HEK293 (cell line): Measurements from ENCODE around the gene KRTAP2-3.

Experiments used
- BCL11A ChIP-seq: fragments of 450-650 bp; formaldehyde crosslinking; IDR thresholded peaks from 2 replicates; pipeline ENCODE4 v1.5.1; 2016; ENCODE audit warnings: low read depth, missing biosample characterization, missing genetic modification characterization
- CTCF ChIP-seq: fragments of 450-650 bp; formaldehyde crosslinking; IDR thresholded peaks from 2 replicates; pipeline ENCODE4 v1.5.1; 2016; ENCODE audit warnings: missing biosample characterization, missing genetic modification characterization
- GLIS2 ChIP-seq: fragments of 450-650 bp; formaldehyde crosslinking; IDR thresholded peaks from 2 replicates; pipeline ENCODE4 v1.5.1; 2016; ENCODE audit warnings: missing biosample characterization, missing genetic modification characterization
- REST ChIP-seq: fragments of 450-650 bp; formaldehyde crosslinking; IDR thresholded peaks from 2 replicates; pipeline ENCODE4 v1.5.1; 2016; ENCODE audit warnings: missing biosample characterization, missing genetic modification characterization
- TCF7L2 ChIP-seq: IDR thresholded peaks from 2 replicates; pipeline ENCODE4 v1.6.1; 2011; ENCODE audit warnings: low read depth, mild to moderate bottlenecking, inconsistent platforms, low read length, moderate library complexity, borderline replicate concordance
- ZNF223 ChIP-seq: fragments of 450-650 bp; formaldehyde crosslinking; IDR thresholded peaks from 2 replicates; pipeline ENCODE4 v1.5.1; 2016; ENCODE audit warnings: missing biosample characterization, missing genetic modification characterization
- ZNF302 ChIP-seq: fragments of 450-650 bp; formaldehyde crosslinking; IDR thresholded peaks from 2 replicates; pipeline ENCODE4 v1.5.1; 2016; ENCODE audit warnings: missing biosample characterization, missing genetic modification characterization, low read depth
- ZNF350 ChIP-seq: fragments of 450-650 bp; formaldehyde crosslinking; IDR thresholded peaks from 2 replicates; pipeline ENCODE4 v1.5.0; 2017; ENCODE audit warnings: missing biosample characterization, mild to moderate bottlenecking, missing genetic modification characterization
- ZNF362 ChIP-seq: fragments of 450-650 bp; formaldehyde crosslinking; IDR thresholded peaks from 2 replicates; pipeline ENCODE4 v1.5.1; 2016; ENCODE audit warnings: missing biosample characterization, missing genetic modification characterization
- ZNF585B ChIP-seq: fragments of 450-650 bp; formaldehyde crosslinking; IDR thresholded peaks from 2 replicates; pipeline ENCODE4 v1.5.1; 2016; ENCODE audit warnings: missing biosample characterization, missing genetic modification characterization
- ZNF704 ChIP-seq: fragments of 450-650 bp; formaldehyde crosslinking; IDR thresholded peaks from 2 replicates; pipeline ENCODE4 v1.5.1; 2016; ENCODE audit warnings: missing biosample characterization, missing genetic modification characterization

- TF ChIP-seq REST (tag by site-specific recombination): no peak
- no peak for TF ChIP-seq BCL11A (tag by site-specific recombination)
- no peak for TF ChIP-seq ZNF704 (tag by site-specific recombination)
- TF ChIP-seq CTCF (tag by site-specific recombination): no peak
- no peak for TF ChIP-seq ZNF585B (tag by site-specific recombination)
- TF ChIP-seq ZNF362 (tag by site-specific recombination): no peak
- TF ChIP-seq ZNF223: no peak
- no peak for TF ChIP-seq ZNF350 (tag by site-specific recombination)
- TF ChIP-seq TCF7L2: no peak
- TF ChIP-seq GLIS2 (tag by site-specific recombination): no peak
- no peak for TF ChIP-seq ZNF302 (tag by site-specific recombination)
Measured at GRCh38 chr17:41057547-41057946, 2.4 kb downstream of the KRTAP2-3 start.
